Middle frontal gyrus (tissue), 1 donor: ENCODE results near the gene SLITRK5.

Experiments
- DNase-seq: peaks from one replicate; pipeline ENCODE4 v3.0.0-alpha.2; 2015; ENCODE audit warnings: low spot score; ENCODE audit errors: extremely low spot score

Gene SLITRK5

GRCh38 chr13:87671031-87671752 lies at the start of gene SLITRK5:
SLITRK5 (plus strand) TSS chr13:87671371; CDS start chr13:87675389, 4,018 bp downstream.
- peak; percentile 52 for DNase-seq

GRCh38 chr13:87622971-87623370 lies 48.2 kb upstream of the SLITRK5 start:
- no peak for DNase-seq

GRCh38 chr13:87656306-87656705 lies 14.9 kb upstream of the SLITRK5 start:
- DNase-seq: no peak

- DNase-seq: no peak
Observed at GRCh38 chr13:87661471-87661870, 9.7 kb upstream of the SLITRK5 start.

DNA sequence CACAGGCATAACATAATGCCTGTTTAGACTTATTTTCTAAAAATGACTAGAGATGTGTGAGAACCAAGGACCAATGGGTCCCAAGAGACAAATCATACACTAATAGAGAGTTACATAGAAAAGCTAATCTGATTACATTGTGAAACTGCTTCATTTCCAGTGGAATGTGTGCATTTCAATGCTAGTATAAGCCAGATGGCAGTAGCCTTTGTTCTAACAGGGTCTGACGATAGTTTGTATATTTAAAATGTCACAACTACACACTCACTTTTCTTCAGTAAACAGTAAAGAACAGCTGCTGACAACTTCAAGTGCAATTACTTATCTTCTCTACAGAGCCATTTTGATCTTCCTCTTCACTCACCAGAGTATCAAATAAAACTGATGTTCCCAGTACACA lies 4.3 kb upstream of the SLITRK5 start:
- no peak for DNase-seq

GRCh38 chr13:87667686-87668085 lies 3.5 kb upstream of the SLITRK5 start:
- DNase-seq: no peak

GRCh38 chr13:87669379-87669978 lies 1.7 kb upstream of the SLITRK5 start:
- DNase-seq: peak; percentile 44

GRCh38 chr13:87671753-87672605 lies 808 bp downstream of the SLITRK5 start:
- DNase-seq: no peak

GRCh38 chr13:87674247-87674738 lies 3.1 kb downstream of the SLITRK5 start:
- no peak for DNase-seq

DNA sequence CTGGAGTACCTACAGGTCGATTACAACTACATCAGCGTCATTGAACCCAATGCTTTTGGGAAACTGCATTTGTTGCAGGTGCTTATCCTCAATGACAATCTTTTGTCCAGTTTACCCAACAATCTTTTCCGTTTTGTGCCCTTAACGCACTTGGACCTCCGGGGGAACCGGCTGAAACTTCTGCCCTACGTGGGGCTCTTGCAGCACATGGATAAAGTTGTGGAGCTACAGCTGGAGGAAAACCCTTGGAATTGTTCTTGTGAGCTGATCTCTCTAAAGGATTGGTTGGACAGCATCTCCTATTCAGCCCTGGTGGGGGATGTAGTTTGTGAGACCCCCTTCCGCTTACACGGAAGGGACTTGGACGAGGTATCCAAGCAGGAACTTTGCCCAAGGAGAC lies 4.7 kb downstream of the SLITRK5 start:
- no peak for DNase-seq

DNA sequence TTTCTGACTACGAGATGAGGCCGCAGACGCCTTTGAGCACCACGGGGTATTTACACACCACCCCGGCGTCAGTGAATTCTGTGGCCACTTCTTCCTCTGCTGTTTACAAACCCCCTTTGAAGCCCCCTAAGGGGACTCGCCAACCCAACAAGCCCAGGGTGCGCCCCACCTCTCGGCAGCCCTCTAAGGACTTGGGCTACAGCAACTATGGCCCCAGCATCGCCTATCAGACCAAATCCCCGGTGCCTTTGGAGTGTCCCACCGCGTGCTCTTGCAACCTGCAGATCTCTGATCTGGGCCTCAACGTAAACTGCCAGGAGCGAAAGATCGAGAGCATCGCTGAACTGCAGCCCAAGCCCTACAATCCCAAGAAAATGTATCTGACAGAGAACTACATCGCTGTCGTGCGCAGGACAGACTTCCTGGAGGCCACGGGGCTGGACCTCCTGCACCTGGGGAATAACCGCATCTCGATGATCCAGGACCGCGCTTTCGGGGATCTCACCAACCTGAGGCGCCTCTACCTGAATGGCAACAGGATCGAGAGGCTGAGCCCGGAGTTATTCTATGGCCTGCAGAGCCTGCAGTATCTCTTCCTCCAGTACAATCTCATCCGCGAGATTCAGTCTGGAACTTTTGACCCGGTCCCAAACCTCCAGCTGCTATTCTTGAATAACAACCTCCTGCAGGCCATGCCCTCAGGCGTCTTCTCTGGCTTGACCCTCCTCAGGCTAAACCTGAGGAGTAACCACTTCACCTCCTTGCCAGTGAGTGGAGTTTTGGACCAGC lies 5.3 kb downstream of the SLITRK5 start:
- no peak for DNase-seq

DNA sequence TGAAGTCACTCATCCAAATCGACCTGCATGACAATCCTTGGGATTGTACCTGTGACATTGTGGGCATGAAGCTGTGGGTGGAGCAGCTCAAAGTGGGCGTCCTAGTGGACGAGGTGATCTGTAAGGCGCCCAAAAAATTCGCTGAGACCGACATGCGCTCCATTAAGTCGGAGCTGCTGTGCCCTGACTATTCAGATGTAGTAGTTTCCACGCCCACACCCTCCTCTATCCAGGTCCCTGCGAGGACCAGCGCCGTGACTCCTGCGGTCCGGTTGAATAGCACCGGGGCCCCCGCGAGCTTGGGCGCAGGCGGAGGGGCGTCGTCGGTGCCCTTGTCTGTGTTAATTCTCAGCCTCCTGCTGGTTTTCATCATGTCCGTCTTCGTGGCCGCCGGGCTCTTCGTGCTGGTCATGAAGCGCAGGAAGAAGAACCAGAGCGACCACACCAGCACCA lies 5.9 kb downstream of the SLITRK5 start:
- DNase-seq: no peak

DNA sequence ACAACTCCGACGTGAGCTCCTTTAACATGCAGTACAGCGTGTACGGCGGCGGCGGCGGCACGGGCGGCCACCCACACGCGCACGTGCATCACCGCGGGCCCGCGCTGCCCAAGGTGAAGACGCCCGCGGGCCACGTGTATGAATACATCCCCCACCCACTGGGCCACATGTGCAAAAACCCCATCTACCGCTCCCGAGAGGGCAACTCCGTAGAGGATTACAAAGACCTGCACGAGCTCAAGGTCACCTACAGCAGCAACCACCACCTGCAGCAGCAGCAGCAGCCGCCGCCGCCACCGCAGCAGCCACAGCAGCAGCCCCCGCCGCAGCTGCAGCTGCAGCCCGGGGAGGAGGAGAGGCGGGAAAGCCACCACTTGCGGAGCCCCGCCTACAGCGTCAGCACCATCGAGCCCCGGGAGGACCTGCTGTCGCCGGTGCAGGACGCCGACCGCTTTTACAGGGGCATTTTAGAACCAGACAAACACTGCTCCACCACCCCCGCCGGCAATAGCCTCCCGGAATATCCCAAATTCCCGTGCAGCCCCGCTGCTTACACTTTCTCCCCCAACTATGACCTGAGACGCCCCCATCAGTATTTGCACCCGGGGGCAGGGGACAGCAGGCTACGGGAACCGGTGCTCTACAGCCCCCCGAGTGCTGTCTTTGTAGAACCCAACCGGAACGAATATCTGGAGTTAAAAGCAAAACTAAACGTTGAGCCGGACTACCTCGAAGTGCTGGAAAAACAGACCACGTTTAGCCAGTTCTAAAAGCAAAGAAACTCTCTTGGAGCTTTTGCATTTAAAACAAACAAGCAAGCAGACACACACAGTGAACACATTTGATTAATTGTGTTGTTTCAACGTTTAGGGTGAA lies 6.6 kb downstream of the SLITRK5 start:
- DNase-seq: no peak

- DNase-seq: no peak
Observed at GRCh38 chr13:87678372-87678752, 7.2 kb downstream of the SLITRK5 start.

GRCh38 chr13:87680298-87680697 lies 9.1 kb downstream of the SLITRK5 start:
- DNase-seq: no peak

GRCh38 chr13:87684850-87685742 lies 13.9 kb downstream of the SLITRK5 start:
- DNase-seq: no peak

GRCh38 chr13:87696458-87696857 lies 25.3 kb downstream of the SLITRK5 start:
- DNase-seq: no peak

- no peak for DNase-seq
Observed at GRCh38 chr13:87698268-87698667, 27.1 kb downstream of the SLITRK5 start.

DNA sequence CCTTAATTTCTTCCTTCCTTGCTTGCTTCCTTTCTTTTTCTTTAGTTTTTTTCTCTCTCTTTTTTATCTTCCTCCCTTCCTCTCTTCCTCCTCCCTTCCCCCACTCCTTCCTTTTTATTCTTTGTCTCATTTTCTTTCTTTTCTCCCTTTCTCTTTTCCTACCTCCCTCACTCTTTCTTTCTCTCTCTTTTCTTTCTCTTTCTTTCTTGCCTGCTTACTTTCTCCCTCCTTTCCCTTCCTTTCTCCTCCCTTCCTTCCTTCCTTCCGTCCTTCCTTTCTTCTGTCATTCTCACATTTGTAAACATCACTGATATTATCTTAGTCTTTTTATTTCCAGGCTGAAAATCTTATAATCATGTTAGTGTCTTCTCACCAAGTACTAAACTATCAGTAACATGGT lies 38.8 kb downstream of the SLITRK5 start:
- DNase-seq: no peak
